ENCODE measurements around the gene ARHGAP24. TPM values are rescaled to one million over a fixed set of nuclear protein-coding genes. Genes with fewer than 3 reads are reported as not detected.

ARHGAP24 gene
- total and polyA plus RNA-seq, 2 of the 13 experiments (the other 11 are each of a cell fraction or from before 2014, with no cell fraction given), result 0.07 to 0.55 TPM

DNA sequence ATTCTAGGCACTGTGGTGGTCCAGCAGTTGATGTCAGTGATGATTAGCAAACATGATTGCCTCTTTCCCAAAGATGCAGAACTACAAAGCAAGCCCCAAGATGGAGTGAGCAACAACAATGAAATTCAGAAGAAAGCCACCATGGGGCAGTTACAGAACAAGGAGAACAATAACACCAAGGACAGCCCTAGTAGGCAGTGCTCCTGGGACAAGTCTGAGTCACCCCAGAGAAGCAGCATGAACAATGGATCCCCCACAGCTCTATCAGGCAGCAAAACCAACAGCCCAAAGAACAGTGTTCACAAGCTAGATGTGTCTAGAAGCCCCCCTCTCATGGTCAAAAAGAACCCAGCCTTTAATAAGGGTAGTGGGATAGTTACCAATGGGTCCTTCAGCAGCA is 519.6 kb downstream of the ARHGAP24 start:
- Histone ChIP-seq H3K4me2 (ENCODE audit: low read depth, low read length) (no peak overlapping the region), H3K9ac (ENCODE audit: insufficient read depth, low read depth, low read length) (no peak overlapping the region), H3K79me2 (ENCODE audit: insufficient read depth, low read length) (no peaks in the 10 kb centered on the region), H2AFZ (ENCODE audit: low read length) (no peak overlapping the region), H3K4me3 (replicated peaks in 1 of 3; ENCODE audit: insufficient read depth in 1 of 3, low read depth in 2 of 3, low read length in 3 of 3) (no peak overlapping the region), H3K27ac (ENCODE audit: extremely low read length, insufficient read depth, low read length) (no peak overlapping the region), H3K27me3 (ENCODE audit: control insufficient read depth in 1 of 2, insufficient read depth in 2 of 2, low read length in 2 of 2) (no peaks in the 10 kb centered on the region), H3K9me3 (ENCODE audit: low read length) (no peaks in the 10 kb centered on the region), H4K20me1 (ENCODE audit: insufficient read depth, low read length) (no peaks in the 10 kb centered on the region), H3K4me1 (ENCODE audit: insufficient read depth, low read length) (no peaks in the 10 kb centered on the region), H3K36me3 (replicated peaks in 1 of 2; ENCODE audit: control insufficient read depth in 1 of 2, insufficient read depth in 2 of 2, low read length in 2 of 2) (no peaks in the 10 kb centered on the region)
- intact Hi-C loops (cut with micrococcal nuclease; ENCODE audit: unreplicated experiment), result no loop called here
- in situ Hi-C loops (cut with HindIII; ENCODE audit: extremely low pct_ligation_motif_present, low pct_unique_long_range_greater_than_20kb), result no loop called here
- no peak for TF ChIP-seq MED13 (CRISPR knock-in tag; IDR thresholded peaks at IDR 0.05)
- TF ChIP-seq, protein P1, sequence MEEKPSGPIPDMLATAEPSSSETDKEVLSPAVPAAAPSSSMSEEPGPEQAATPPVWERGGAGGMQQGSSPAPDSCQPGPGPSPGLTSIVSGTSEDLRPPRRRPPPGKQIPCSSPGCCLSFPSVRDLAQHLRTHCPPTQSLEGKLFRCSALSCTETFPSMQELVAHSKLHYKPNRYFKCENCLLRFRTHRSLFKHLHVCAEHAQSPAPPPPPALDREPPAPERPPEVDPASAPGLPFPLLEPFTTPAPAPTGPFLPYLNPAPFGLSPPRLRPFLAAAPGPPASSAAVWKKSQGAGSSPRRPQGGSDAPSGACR (CRISPR knock-in tag; IDR thresholded peaks at IDR 0.05), result no peak
- TF ChIP-seq, protein P2, sequence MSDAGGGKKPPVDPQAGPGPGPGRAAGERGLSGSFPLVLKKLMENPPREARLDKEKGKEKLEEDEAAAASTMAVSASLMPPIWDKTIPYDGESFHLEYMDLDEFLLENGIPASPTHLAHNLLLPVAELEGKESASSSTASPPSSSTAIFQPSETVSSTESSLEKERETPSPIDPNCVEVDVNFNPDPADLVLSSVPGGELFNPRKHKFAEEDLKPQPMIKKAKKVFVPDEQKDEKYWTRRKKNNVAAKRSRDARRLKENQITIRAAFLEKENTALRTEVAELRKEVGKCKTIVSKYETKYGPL (CRISPR knock-in tag; IDR thresholded peaks at IDR 0.05), result no peak
- TF ChIP-seq NFIC (IDR thresholded peaks at IDR 0.05; ENCODE audit: low read length), result no peak
- FAIRE-seq (no peak), ATAC-seq (no peak), DNase-seq (ENCODE audit: low spot score) (no peak)
- ChIA-PET CTCF (ENCODE audit: low intra/inter-chr PET ratio, low total read pairs) (no interaction called here), POLR2A (no interaction called here)
- BruUV-seq (replicated peaks), result no TSS peak

DNA sequence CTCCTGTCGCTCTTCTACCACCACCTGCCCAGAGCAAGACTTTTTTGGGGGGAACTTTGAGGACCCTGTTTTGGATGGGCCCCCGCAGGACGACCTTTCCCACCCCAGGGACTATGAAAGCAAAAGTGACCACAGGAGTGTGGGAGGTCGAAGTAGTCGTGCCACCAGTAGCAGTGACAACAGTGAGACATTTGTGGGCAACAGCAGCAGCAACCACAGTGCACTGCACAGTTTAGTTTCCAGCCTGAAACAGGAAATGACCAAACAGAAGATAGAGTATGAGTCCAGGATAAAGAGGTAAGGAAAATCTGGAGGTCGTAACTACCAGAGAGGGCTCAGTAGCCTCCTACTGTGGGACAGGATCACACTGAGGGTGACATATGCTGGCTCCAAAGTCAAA is 520.4 kb downstream of the ARHGAP24 start:
- DNase-seq (ENCODE audit: low spot score) (no peak), ATAC-seq (no peak), FAIRE-seq (no peak)
- intact Hi-C loops (cut with micrococcal nuclease; ENCODE audit: unreplicated experiment), result no loop called here
- Histone ChIP-seq H3K4me1 (ENCODE audit: insufficient read depth, low read length) (no peaks in the 10 kb centered on the region), H3K27ac (ENCODE audit: extremely low read length, insufficient read depth, low read length) (no peak overlapping the region), H3K27me3 (ENCODE audit: control insufficient read depth in 1 of 2, insufficient read depth in 2 of 2, low read length in 2 of 2) (no peaks in the 10 kb centered on the region), H3K4me3 (replicated peaks in 1 of 3; ENCODE audit: insufficient read depth in 1 of 3, low read depth in 2 of 3, low read length in 3 of 3) (no peak overlapping the region), H3K4me2 (ENCODE audit: low read depth, low read length) (no peak overlapping the region), H4K20me1 (ENCODE audit: insufficient read depth, low read length) (no peaks in the 10 kb centered on the region), H3K36me3 (replicated peaks in 1 of 2; ENCODE audit: control insufficient read depth in 1 of 2, insufficient read depth in 2 of 2, low read length in 2 of 2) (no peaks in the 10 kb centered on the region), H3K79me2 (ENCODE audit: insufficient read depth, low read length) (no peaks in the 10 kb centered on the region), H3K9me3 (ENCODE audit: low read length) (no peaks in the 10 kb centered on the region), H2AFZ (ENCODE audit: low read length) (no peak overlapping the region), H3K9ac (ENCODE audit: insufficient read depth, low read depth, low read length) (no peak overlapping the region)
- ChIA-PET CTCF (ENCODE audit: low intra/inter-chr PET ratio, low total read pairs) (no interaction called here), POLR2A (no interaction called here)
- BruUV-seq (replicated peaks), result no TSS peak
- WGBS (ENCODE audit: low lambda C conversion rate), result 28% methylated on average over 6 of the region's 6 CpGs
- in situ Hi-C loops (cut with HindIII; ENCODE audit: extremely low pct_ligation_motif_present, low pct_unique_long_range_greater_than_20kb), result no loop called here
- TF ChIP-seq ZNF546 (CRISPR knock-in tag; conservative IDR thresholded peaks at IDR 0.05) (no peak), ZFP41 (CRISPR knock-in tag; IDR thresholded peaks at IDR 0.05; ENCODE audit: borderline replicate concordance) (no peak), SAFB2 (CRISPR knock-in tag; IDR thresholded peaks at IDR 0.05; ENCODE audit: borderline replicate concordance, low read depth) (no peak), ZNF331 (CRISPR knock-in tag; IDR thresholded peaks at IDR 0.05) (no peak), FOXO1 (CRISPR knock-in tag; IDR thresholded peaks at IDR 0.05) (no peak), ESRRA (CRISPR knock-in tag; IDR thresholded peaks at IDR 0.05; ENCODE audit: low read depth) (no peak), XBP1 (CRISPR knock-in tag; IDR thresholded peaks at IDR 0.05) (no peak), FOXK1 (CRISPR knock-in tag; IDR thresholded peaks at IDR 0.05; ENCODE audit: borderline replicate concordance, low read depth) (no peak), AGO1 (IDR thresholded peaks at IDR 0.05; ENCODE audit: low read depth, low read length, poor library complexity, severe bottlenecking) (no peak), TP53 (CRISPR knock-in tag; conservative IDR thresholded peaks at IDR 0.05) (no peak), RAD21 (CRISPR knock-in tag; IDR thresholded peaks at IDR 0.05) (no peak), CBX1 (IDR thresholded peaks at IDR 0.05; ENCODE audit: low read depth) (no peak), ZNF274 (CRISPR knock-in tag; IDR thresholded peaks at IDR 0.05) (no peak)
- TF ChIP-seq, protein P3, sequence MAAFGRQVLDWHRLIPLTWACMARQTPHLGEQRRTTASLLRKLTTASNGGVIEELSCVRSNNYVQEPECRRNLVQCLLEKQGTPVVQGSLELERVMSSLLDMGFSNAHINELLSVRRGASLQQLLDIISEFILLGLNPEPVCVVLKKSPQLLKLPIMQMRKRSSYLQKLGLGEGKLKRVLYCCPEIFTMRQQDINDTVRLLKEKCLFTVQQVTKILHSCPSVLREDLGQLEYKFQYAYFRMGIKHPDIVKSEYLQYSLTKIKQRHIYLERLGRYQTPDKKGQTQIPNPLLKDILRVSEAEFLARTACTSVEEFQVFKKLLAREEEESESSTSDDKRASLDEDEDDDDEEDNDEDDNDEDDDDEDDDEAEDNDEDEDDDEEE (CRISPR knock-in tag; IDR thresholded peaks at IDR 0.05), result no peak
- TF ChIP-seq, protein P2 (CRISPR knock-in tag; IDR thresholded peaks at IDR 0.05), result no peak

Measured in HepG2 (cell line).